ENCODE measurements around the gene TBC1D22A. TPM values are rescaled to one million over a fixed set of nuclear protein-coding genes. Genes with fewer than 3 reads are reported as not detected.

The TBC1D22A gene
- total and polyA plus RNA-seq, 2 experiments from 2014 or later, result 9.6 to 13.3 TPM

DNA sequence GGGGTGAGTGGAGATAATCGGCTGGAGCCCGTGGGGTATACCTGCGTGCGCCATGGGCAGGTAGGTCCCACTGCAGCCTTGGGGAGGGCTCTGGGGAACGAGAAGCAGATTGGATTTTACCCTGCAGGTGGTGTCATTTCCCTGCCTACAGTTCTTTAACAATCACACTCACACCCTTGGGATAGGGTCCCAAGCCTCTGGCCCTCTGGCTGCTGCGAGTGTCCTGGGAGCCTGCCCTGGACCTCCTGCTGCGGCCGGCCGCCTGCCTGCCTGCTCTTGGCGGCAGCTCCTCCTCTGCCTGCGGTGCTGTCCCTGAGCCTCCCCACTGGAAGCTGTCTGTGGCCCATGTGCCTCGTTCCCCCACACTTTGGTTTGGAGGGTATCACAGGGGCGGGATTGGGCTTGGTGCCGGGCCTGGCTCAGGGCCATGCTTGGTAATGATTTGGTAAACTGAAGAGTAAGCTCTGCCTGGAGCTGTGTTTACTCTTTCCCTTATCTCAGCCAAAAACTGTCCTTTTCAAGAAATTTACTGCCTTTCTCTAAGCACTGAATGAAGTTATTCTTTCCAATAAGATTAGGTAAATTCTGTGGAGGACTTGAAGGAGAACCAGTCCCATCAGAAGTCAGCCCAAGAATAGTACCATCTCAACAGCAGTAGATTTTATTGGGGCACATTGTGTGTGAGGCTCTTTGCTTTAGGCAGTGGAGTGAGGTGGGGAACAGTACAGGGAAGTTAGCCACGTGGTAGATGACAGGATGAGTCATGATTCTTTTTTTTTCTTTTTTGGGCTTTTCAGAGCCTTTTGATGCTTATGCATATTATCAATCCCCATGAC, 53.7 kb downstream of the TBC1D22A start:
- no peaks in the 10 kb centered on the region for H3K4me1 ChIP-seq (ENCODE audit: insufficient read depth)
- no peak overlapping the region for H3K4me2 ChIP-seq
- H3K36me3 ChIP-seq (ENCODE audit: insufficient read depth), result no peaks in the 10 kb centered on the region
- H3K4me1 Mint-ChIP-seq, result peaks cover 9% of the 10 kb centered on the region
- no peaks in the 10 kb centered on the region for H3K9me3 Mint-ChIP-seq
- peaks cover 3% of the 10 kb centered on the region for H3K27me3 Mint-ChIP-seq (ENCODE audit: insufficient read depth, low read depth, poor library complexity)
- H3K27ac Mint-ChIP-seq, result 0 out of 2 replicates have a peak overlapping the region, but pooled peaks have one; percentile 3
- H3F3A ChIP-seq (replicated peaks; ENCODE audit: low read depth), result no peaks in the 10 kb centered on the region
- no peaks in the 10 kb centered on the region for H3K9me2 ChIP-seq (ENCODE audit: insufficient read depth)
- peaks cover 47% of the 10 kb centered on the region for H3K79me2 ChIP-seq (replicated peaks; ENCODE audit: insufficient read depth)
- H3K36me3 Mint-ChIP-seq (ENCODE audit: low read depth), result peaks cover 3% of the 10 kb centered on the region; the same call in 2 of the 3 replicates
- TF ChIP-seq EZH2 (IDR thresholded peaks at IDR 0.05; ENCODE audit: low read depth, unreplicated experiment) (no peak), NANOG (IDR thresholded peaks at IDR 0.05; ENCODE audit: borderline replicate concordance) (no peak), POLR2AphosphoS5 (IDR thresholded peaks at IDR 0.05; ENCODE audit: low read depth) (no peak), ZNF331 (CRISPR knock-in tag; IDR thresholded peaks at IDR 0.05; ENCODE audit: low read depth) (no peak), CREB1 (CRISPR knock-in tag; IDR thresholded peaks at IDR 0.05; ENCODE audit: low read depth) (no peak), STAT1 (IDR thresholded peaks at IDR 0.05; ENCODE audit: unreplicated experiment) (no peak), ZNF114 (CRISPR knock-in tag; IDR thresholded peaks at IDR 0.05) (no peak), EZH2phosphoT487 (IDR thresholded peaks at IDR 0.05; ENCODE audit: unreplicated experiment) (no peak)
- TF ChIP-seq, protein P1, sequence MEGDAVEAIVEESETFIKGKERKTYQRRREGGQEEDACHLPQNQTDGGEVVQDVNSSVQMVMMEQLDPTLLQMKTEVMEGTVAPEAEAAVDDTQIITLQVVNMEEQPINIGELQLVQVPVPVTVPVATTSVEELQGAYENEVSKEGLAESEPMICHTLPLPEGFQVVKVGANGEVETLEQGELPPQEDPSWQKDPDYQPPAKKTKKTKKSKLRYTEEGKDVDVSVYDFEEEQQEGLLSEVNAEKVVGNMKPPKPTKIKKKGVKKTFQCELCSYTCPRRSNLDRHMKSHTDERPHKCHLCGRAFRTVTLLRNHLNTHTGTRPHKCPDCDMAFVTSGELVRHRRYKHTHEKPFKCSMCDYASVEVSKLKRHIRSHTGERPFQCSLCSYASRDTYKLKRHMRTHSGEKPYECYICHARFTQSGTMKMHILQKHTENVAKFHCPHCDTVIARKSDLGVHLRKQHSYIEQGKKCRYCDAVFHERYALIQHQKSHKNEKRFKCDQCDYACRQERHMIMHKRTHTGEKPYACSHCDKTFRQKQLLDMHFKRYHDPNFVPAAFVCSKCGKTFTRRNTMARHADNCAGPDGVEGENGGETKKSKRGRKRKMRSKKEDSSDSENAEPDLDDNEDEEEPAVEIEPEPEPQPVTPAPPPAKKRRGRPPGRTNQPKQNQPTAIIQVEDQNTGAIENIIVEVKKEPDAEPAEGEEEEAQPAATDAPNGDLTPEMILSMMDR (conservative IDR thresholded peaks at IDR 0.05; ENCODE audit: low read depth in 2 of 2), result no peak; a peak in 1 of 4 replicates
- TF ChIP-seq, protein P2, sequence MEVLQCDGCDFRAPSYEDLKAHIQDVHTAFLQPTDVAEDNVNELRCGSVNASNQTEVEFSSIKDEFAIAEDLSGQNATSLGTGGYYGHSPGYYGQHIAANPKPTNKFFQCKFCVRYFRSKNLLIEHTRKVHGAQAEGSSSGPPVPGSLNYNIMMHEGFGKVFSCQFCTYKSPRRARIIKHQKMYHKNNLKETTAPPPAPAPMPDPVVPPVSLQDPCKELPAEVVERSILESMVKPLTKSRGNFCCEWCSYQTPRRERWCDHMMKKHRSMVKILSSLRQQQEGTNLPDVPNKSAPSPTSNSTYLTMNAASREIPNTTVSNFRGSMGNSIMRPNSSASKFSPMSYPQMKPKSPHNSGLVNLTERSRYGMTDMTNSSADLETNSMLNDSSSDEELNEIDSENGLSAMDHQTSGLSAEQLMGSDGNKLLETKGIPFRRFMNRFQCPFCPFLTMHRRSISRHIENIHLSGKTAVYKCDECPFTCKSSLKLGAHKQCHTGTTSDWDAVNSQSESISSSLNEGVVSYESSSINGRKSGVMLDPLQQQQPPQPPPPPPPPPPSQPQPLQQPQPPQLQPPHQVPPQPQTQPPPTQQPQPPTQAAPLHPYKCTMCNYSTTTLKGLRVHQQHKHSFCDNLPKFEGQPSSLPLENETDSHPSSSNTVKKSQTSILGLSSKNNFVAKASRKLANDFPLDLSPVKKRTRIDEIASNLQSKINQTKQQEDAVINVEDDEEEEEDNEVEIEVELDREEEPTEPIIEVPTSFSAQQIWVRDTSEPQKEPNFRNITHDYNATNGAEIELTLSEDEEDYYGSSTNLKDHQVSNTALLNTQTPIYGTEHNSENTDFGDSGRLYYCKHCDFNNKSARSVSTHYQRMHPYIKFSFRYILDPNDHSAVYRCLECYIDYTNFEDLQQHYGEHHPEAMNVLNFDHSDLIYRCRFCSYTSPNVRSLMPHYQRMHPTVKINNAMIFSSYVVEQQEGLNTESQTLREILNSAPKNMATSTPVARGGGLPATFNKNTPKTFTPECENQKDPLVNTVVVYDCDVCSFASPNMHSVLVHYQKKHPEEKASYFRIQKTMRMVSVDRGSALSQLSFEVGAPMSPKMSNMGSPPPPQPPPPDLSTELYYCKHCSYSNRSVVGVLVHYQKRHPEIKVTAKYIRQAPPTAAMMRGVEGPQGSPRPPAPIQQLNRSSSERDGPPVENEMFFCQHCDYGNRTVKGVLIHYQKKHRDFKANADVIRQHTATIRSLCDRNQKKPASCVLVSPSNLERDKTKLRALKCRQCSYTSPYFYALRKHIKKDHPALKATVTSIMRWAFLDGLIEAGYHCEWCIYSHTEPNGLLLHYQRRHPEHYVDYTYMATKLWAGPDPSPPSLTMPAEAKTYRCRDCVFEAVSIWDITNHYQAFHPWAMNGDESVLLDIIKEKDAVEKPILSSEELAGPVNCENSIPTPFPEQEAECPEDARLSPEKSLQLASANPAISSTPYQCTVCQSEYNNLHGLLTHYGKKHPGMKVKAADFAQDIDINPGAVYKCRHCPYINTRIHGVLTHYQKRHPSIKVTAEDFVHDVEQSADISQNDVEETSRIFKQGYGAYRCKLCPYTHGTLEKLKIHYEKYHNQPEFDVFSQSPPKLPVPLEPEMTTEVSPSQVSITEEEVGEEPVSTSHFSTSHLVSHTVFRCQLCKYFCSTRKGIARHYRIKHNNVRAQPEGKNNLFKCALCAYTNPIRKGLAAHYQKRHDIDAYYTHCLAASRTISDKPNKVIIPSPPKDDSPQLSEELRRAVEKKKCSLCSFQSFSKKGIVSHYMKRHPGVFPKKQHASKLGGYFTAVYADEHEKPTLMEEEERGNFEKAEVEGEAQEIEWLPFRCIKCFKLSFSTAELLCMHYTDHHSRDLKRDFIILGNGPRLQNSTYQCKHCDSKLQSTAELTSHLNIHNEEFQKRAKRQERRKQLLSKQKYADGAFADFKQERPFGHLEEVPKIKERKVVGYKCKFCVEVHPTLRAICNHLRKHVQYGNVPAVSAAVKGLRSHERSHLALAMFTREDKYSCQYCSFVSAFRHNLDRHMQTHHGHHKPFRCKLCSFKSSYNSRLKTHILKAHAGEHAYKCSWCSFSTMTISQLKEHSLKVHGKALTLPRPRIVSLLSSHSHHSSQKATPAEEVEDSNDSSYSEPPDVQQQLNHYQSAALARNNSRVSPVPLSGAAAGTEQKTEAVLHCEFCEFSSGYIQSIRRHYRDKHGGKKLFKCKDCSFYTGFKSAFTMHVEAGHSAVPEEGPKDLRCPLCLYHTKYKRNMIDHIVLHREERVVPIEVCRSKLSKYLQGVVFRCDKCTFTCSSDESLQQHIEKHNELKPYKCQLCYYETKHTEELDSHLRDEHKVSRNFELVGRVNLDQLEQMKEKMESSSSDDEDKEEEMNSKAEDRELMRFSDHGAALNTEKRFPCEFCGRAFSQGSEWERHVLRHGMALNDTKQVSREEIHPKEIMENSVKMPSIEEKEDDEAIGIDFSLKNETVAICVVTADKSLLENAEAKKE (CRISPR knock-in tag; IDR thresholded peaks at IDR 0.05), result no peak
- TF ChIP-seq, protein P3, sequence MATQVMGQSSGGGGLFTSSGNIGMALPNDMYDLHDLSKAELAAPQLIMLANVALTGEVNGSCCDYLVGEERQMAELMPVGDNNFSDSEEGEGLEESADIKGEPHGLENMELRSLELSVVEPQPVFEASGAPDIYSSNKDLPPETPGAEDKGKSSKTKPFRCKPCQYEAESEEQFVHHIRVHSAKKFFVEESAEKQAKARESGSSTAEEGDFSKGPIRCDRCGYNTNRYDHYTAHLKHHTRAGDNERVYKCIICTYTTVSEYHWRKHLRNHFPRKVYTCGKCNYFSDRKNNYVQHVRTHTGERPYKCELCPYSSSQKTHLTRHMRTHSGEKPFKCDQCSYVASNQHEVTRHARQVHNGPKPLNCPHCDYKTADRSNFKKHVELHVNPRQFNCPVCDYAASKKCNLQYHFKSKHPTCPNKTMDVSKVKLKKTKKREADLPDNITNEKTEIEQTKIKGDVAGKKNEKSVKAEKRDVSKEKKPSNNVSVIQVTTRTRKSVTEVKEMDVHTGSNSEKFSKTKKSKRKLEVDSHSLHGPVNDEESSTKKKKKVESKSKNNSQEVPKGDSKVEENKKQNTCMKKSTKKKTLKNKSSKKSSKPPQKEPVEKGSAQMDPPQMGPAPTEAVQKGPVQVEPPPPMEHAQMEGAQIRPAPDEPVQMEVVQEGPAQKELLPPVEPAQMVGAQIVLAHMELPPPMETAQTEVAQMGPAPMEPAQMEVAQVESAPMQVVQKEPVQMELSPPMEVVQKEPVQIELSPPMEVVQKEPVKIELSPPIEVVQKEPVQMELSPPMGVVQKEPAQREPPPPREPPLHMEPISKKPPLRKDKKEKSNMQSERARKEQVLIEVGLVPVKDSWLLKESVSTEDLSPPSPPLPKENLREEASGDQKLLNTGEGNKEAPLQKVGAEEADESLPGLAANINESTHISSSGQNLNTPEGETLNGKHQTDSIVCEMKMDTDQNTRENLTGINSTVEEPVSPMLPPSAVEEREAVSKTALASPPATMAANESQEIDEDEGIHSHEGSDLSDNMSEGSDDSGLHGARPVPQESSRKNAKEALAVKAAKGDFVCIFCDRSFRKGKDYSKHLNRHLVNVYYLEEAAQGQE (IDR thresholded peaks at IDR 0.05; ENCODE audit: unreplicated experiment), result no peak
- H4K20me1 ChIP-seq (replicated peaks; ENCODE audit: insufficient read depth), result peaks cover 22% of the 10 kb centered on the region
- H3K27me3 ChIP-seq (ENCODE audit: insufficient read depth), result no peaks in the 10 kb centered on the region
- H3K27ac ChIP-seq (ENCODE audit: low read depth), result no peak overlapping the region
- H3K4me3 ChIP-seq, result no peak overlapping the region
- no peak overlapping the region for H2AFZ ChIP-seq
- ATAC-seq (peak; percentile 82), DNase-seq (ENCODE audit: low spot score) (peak; percentile 31)
- H3K4me3 Mint-ChIP-seq, result no peak overlapping the region
